DOHH2 (cell line): ENCODE data around the gene STK17A.

Experiments
- EZH2phosphoT487 ChIP-seq: fragments of 200-600 bp; sonication (generic); IDR thresholded peaks from 2 replicates; pipeline ENCODE4 v1.6.1; 2017; ENCODE audit warnings: borderline replicate concordance, mild to moderate bottlenecking, antibody characterized with exemption, low read length, moderate library complexity, mixed read lengths
- TF ChIP-seq, protein P1 (sequence below): fragments of 200-600 bp; sonication (generic); IDR thresholded peaks from one replicate; pipeline ENCODE4 v1.5.1; 2014; ENCODE audit warnings: antibody characterized with exemption, mild to moderate bottlenecking, low read depth, low read length; ENCODE audit not compliant: poor library complexity, severe bottlenecking

DNA sequence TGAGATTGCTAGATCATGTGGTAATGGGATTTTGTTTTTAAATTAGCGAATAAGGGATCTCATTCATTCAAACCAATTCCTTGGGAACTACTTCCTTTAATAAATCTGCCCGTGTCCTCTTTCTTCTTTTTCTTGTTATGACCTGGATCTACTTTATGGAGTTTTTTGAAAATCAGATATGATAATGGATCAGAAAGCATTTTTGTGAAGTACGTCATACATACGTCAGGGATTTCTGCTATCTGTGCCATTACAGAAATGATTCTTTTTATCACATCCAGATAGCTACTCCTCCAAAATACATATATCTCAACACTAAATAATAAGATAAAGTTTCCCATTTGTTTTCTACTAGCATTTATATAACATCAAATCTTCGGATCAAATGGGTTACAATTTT is 40.2 kb upstream of the STK17A start:
- TF ChIP-seq, protein P1, sequence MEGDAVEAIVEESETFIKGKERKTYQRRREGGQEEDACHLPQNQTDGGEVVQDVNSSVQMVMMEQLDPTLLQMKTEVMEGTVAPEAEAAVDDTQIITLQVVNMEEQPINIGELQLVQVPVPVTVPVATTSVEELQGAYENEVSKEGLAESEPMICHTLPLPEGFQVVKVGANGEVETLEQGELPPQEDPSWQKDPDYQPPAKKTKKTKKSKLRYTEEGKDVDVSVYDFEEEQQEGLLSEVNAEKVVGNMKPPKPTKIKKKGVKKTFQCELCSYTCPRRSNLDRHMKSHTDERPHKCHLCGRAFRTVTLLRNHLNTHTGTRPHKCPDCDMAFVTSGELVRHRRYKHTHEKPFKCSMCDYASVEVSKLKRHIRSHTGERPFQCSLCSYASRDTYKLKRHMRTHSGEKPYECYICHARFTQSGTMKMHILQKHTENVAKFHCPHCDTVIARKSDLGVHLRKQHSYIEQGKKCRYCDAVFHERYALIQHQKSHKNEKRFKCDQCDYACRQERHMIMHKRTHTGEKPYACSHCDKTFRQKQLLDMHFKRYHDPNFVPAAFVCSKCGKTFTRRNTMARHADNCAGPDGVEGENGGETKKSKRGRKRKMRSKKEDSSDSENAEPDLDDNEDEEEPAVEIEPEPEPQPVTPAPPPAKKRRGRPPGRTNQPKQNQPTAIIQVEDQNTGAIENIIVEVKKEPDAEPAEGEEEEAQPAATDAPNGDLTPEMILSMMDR = no peak
- TF ChIP-seq EZH2phosphoT487 = no peak
